HCT116 (cell line): ENCODE measurements around the gene AGL.

ENCODE experiments used
- CTCF ChIP-seq, 3 experiments: fragments of 200-600 bp in 1 of 3; sonication (generic) in 1 of 3; IDR thresholded peaks in 2 of 3; conservative IDR thresholded peaks in 1 of 3; 2 replicates each; pipeline ENCODE4 v1.5.1; 2012 to 2017; ENCODE audit warnings: low read depth in 2 of 3, low read length in 2 of 3, antibody characterized with exemption in 1 of 3, borderline replicate concordance in 1 of 3, control low read depth in 1 of 3, mild to moderate bottlenecking in 1 of 3, mixed read lengths in 1 of 3, mixed run types in 1 of 3, moderate library complexity in 1 of 3; ENCODE audit not compliant: insufficient read depth in 1 of 3
- EZH2 ChIP-seq: fragments of 200-600 bp; sonication (generic); IDR thresholded peaks from 2 replicates; pipeline ENCODE4 v1.6.1; 2017; ENCODE audit warnings: antibody characterized with exemption, mixed run types
- POLR2A ChIP-seq: IDR thresholded peaks from 2 replicates; pipeline ENCODE4 v1.7.0; 2011; ENCODE audit warnings: borderline replicate concordance; ENCODE audit not compliant: insufficient read depth, insufficient read length; ENCODE audit errors: extremely low read depth
- POLR2AphosphoS5 ChIP-seq: IDR thresholded peaks from 2 replicates; pipeline ENCODE4 v1.6.1; 2011; ENCODE audit warnings: mild to moderate bottlenecking, low read depth, low read length, moderate library complexity

- no peak for TF ChIP-seq CTCF (IDR thresholded peaks at IDR 0.05 in 2 of 3, conservative IDR thresholded peaks at IDR 0.05 in 1 of 3; ENCODE audit: borderline replicate concordance in 1 of 3, insufficient read depth in 1 of 3, low read depth in 2 of 3, low read length in 2 of 3)
- no peak for TF ChIP-seq POLR2AphosphoS5
- no peak for TF ChIP-seq EZH2
- TF ChIP-seq POLR2A = no peak
Measured at GRCh38 chr1:99869304-99869703, 19.1 kb downstream of the AGL start.
